ENCODE data around the gene ADAMTS2.

- TF ChIP-seq REST (IDR thresholded peaks at IDR 0.05; ENCODE audit: unreplicated experiment) (no peak), CTCF (conservative IDR thresholded peaks at IDR 0.05; ENCODE audit: low read depth in 2 of 2) (no peak), EZH2phosphoT487 (IDR thresholded peaks at IDR 0.05; ENCODE audit: unreplicated experiment) (no peak), ZNF462 (CRISPR knock-in tag; IDR thresholded peaks at IDR 0.05) (no peak), EZH2 (IDR thresholded peaks at IDR 0.05; ENCODE audit: low read depth, unreplicated experiment) (no peak), JUNB (IDR thresholded peaks at IDR 0.05; ENCODE audit: unreplicated experiment) (no peak)
Measured at GRCh38 chr5:179151286-179152118, 193.8 kb downstream of the ADAMTS2 start.

Measured in GM23338 (cell line).